Measurements from ENCODE around the gene PRDM5. TPM values are rescaled to one million over a fixed set of nuclear protein-coding genes. Genes with fewer than 3 reads are reported as not detected.

PRDM5 gene
- total RNA-seq, 1 experiment from 2014 or later = 7.1 TPM

DNA sequence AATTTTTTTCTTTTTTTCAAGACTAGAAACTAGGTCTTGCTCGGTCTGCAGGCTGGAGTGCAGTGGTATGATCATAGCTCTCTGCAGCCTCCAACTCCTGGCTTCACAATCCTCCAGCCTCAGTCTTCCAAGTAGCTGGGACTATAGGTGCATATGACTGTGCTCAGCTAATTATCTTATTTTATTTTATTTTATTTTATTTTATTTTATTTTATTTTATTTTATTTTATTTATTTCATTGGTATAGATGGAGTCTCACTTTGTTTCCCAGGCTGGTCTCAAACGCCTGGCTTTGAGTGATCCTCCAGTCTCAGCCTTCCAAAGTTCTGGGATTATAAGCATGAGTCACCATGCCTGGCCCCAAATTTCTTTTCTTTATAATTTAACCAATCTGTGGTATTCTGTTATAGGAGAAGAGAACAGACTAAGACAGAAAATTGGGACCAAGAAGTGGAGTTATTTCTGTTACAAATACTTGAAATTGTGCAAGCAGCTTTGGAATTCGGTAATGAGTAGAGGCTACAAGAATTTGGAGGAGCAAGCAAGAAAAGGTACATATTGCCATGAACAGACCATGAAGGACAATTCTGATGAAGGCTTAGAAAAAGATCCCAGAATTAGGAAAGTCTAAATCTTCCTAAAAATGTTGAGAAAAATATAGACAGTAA, 4.0 kb upstream of the PRDM5 start:
- POLR2A ChIA-PET (ENCODE audit: low non-redundant PET) = no interaction called here
- no TSS peak for BruUV-seq (replicated peaks)
- H3K9me3 ChIP-seq (ENCODE audit: low read depth, low read length, poor library complexity, severe bottlenecking) = no peaks in the 10 kb centered on the region

DNA sequence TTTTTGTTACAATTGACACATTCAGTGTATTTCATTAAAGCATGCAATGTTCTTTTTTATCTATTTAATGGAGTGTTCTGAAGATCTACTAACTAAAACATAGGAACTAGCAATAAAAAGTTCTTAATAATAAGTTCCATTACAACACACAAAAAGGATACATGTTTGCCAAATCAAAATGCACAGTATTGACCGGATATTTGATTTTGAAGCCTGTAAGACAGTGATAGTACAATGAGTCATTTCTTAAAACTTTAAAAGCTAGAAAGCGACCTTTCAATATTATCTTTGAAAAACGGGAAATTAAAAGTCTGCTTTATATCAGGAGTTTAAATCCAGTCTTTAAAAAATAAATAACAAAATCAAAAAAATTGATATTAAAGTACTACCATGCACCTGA, 2.4 kb upstream of the PRDM5 start:
- no peaks in the 10 kb centered on the region for H3K27me3 ChIP-seq (replicated peaks; ENCODE audit: insufficient read depth, low read depth, low read length, poor library complexity)
- DNase-seq (ENCODE audit: low spot score) = no peak
- no peaks in the 10 kb centered on the region for H3K4me1 ChIP-seq (ENCODE audit: insufficient read depth, low read length, poor library complexity, severe bottlenecking)
- no peaks in the 10 kb centered on the region for H3K36me3 ChIP-seq (ENCODE audit: insufficient read depth, low read length, poor library complexity, severe bottlenecking)
- H3K27ac ChIP-seq (ENCODE audit: low read depth, low read length, poor library complexity, severe bottlenecking) = no peak overlapping the region
- no TSS peak for BruUV-seq (replicated peaks)
- POLR2A ChIA-PET (ENCODE audit: low non-redundant PET) = no interaction called here
- H3K9me3 ChIP-seq (ENCODE audit: low read depth, low read length, poor library complexity, severe bottlenecking) = no peaks in the 10 kb centered on the region
- TF ChIP-seq EZH2 (IDR thresholded peaks at IDR 0.05; ENCODE audit: borderline replicate concordance, low read depth, low read length, poor library complexity, severe bottlenecking) = no peak
- TF ChIP-seq, protein P1, sequence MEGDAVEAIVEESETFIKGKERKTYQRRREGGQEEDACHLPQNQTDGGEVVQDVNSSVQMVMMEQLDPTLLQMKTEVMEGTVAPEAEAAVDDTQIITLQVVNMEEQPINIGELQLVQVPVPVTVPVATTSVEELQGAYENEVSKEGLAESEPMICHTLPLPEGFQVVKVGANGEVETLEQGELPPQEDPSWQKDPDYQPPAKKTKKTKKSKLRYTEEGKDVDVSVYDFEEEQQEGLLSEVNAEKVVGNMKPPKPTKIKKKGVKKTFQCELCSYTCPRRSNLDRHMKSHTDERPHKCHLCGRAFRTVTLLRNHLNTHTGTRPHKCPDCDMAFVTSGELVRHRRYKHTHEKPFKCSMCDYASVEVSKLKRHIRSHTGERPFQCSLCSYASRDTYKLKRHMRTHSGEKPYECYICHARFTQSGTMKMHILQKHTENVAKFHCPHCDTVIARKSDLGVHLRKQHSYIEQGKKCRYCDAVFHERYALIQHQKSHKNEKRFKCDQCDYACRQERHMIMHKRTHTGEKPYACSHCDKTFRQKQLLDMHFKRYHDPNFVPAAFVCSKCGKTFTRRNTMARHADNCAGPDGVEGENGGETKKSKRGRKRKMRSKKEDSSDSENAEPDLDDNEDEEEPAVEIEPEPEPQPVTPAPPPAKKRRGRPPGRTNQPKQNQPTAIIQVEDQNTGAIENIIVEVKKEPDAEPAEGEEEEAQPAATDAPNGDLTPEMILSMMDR (conservative IDR thresholded peaks at IDR 0.05; ENCODE audit: low read depth, low read length) = no peak
- CTCF ChIA-PET = no interaction called here
- intact Hi-C loops (cut with micrococcal nuclease; ENCODE audit: unreplicated experiment) = no loop called here
- no peak overlapping the region for H3K4me3 ChIP-seq (ENCODE audit: low read depth, low read length, poor library complexity, severe bottlenecking)

More for the DNA sequence above, 4.0 kb upstream of the PRDM5 start:
- no peak for DNase-seq (ENCODE audit: low spot score)
- H3K4me1 ChIP-seq (ENCODE audit: insufficient read depth, low read length, poor library complexity, severe bottlenecking) = no peaks in the 10 kb centered on the region
- CTCF ChIA-PET = no interaction called here
- H3K4me3 ChIP-seq (ENCODE audit: low read depth, low read length, poor library complexity, severe bottlenecking) = no peak overlapping the region
- no peak overlapping the region for H3K27ac ChIP-seq (ENCODE audit: low read depth, low read length, poor library complexity, severe bottlenecking)
- intact Hi-C loops (cut with micrococcal nuclease; ENCODE audit: unreplicated experiment) = no loop called here
- no peaks in the 10 kb centered on the region for H3K36me3 ChIP-seq (ENCODE audit: insufficient read depth, low read length, poor library complexity, severe bottlenecking)
- no peak for TF ChIP-seq EZH2 (IDR thresholded peaks at IDR 0.05; ENCODE audit: borderline replicate concordance, low read depth, low read length, poor library complexity, severe bottlenecking)
- TF ChIP-seq, protein P1 (conservative IDR thresholded peaks at IDR 0.05; ENCODE audit: low read depth, low read length) = no peak
- H3K27me3 ChIP-seq (replicated peaks; ENCODE audit: insufficient read depth, low read depth, low read length, poor library complexity) = no peaks in the 10 kb centered on the region

DNA sequence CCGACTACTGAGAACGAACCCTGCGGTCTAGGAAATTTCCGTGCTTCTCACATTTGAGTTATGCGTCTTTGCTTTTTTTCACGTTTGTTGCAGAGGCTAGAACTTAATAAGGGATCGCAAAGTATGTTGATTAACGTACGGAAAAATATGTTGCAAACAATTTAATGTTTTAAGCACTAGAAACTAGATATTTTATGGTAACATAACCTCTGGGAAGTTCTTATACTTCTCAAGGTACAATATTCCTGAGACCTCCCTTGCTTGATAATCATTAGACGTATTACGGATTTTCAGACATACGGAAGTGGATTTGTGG, 639 bp upstream of the PRDM5 start:
- no peaks in the 10 kb centered on the region for H3K27me3 ChIP-seq (replicated peaks; ENCODE audit: insufficient read depth, low read depth, low read length, poor library complexity)
- no peaks in the 10 kb centered on the region for H3K36me3 ChIP-seq (ENCODE audit: insufficient read depth, low read length, poor library complexity, severe bottlenecking)
- H3K9me3 ChIP-seq (ENCODE audit: low read depth, low read length, poor library complexity, severe bottlenecking) = no peaks in the 10 kb centered on the region
- H3K4me1 ChIP-seq (ENCODE audit: insufficient read depth, low read length, poor library complexity, severe bottlenecking) = no peaks in the 10 kb centered on the region
- no peak for DNase-seq (ENCODE audit: low spot score)
- intact Hi-C loops (cut with micrococcal nuclease; ENCODE audit: unreplicated experiment) = no loop called here
- TF ChIP-seq, protein P1 (conservative IDR thresholded peaks at IDR 0.05; ENCODE audit: low read depth, low read length) = no peak
- TF ChIP-seq EZH2 (IDR thresholded peaks at IDR 0.05; ENCODE audit: borderline replicate concordance, low read depth, low read length, poor library complexity, severe bottlenecking) = no peak
- ChIA-PET CTCF (no interaction called here), POLR2A (ENCODE audit: low non-redundant PET) (no interaction called here)
- H3K27ac ChIP-seq (ENCODE audit: low read depth, low read length, poor library complexity, severe bottlenecking) = no peak overlapping the region
- H3K4me3 ChIP-seq (ENCODE audit: low read depth, low read length, poor library complexity, severe bottlenecking) = peak overlapping the region; percentile 65
- TSS peak; percentile 82 for BruUV-seq (replicated peaks)

Measured in A673 (cell line).